Ureter (tissue), 1 donor: Measurements from ENCODE around the gene NHLRC4. TPM values are rescaled to one million over a fixed set of nuclear protein-coding genes. Genes with fewer than 3 reads are reported as not detected.

Experiments used
- DNase-seq: peaks from one replicate; pipeline ENCODE4 v3.0.0-alpha.2; 2020; ENCODE audit warnings: low spot score
- total RNA-seq: library from RNA; stranded (reverse); gene quantifications from one replicate; pipeline ENCODE4 v1.2.4, GENCODE V29; 2023
- donor health status: DM: yes; HTN: yes; CAD: no.

Gene NHLRC4
- total RNA-seq, 1 donor from 2014 or later: 0.36 TPM

DNA sequence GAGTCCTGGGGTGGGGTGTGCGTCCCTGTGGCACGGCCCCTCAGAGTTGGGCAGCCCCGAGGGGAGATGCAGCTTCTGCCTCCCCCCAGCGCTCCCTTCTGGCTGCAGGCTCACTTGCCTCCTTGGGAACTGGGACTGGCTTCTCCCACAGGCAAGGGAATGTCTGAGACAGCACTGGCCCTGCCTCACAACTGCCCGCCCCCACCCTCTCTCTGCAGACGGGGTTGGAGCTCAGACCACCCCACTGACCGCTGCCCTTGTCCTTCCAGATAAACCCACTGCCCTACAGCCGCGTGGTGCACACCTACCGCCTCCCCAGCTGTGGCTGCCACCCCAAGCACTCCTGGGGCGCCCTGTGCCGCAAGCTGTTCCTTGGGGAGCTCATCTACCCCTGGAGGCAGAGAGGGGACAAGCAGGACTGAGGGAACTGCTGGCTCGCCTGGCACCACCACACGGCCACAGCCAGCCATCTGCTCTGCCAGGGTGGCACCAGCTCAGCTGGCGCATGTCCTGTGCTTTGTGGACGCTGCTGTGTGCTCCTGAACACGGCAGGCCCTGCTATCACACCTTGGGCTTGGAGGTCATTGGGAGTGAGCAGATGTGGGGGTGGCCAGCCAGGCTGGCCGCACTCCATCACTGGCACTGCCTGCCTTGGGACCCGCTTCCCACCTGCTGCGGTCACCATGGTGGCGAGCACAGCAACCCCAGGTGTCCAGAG, 16.0 kb downstream of the NHLRC4 start:
- DNase-seq: no peak

DNA sequence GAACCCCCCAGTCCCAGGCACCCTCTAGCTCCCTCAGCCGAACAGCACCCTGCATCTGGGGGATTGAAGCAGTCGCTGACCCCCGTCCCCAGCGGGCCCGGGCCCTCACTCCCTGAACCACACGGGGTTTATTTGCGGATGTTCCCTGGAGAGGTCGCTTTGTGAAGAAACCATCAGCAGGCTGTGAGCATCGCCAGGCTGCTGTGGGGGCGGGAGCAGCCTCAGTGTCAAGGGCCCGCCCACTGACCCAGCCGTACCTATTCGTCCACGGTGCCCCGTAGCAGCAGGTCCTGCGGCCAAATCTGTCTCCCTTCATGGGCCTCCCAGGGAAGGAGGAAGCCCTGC, 16.6 kb downstream of the NHLRC4 start:
- DNase-seq: no peak

DNA sequence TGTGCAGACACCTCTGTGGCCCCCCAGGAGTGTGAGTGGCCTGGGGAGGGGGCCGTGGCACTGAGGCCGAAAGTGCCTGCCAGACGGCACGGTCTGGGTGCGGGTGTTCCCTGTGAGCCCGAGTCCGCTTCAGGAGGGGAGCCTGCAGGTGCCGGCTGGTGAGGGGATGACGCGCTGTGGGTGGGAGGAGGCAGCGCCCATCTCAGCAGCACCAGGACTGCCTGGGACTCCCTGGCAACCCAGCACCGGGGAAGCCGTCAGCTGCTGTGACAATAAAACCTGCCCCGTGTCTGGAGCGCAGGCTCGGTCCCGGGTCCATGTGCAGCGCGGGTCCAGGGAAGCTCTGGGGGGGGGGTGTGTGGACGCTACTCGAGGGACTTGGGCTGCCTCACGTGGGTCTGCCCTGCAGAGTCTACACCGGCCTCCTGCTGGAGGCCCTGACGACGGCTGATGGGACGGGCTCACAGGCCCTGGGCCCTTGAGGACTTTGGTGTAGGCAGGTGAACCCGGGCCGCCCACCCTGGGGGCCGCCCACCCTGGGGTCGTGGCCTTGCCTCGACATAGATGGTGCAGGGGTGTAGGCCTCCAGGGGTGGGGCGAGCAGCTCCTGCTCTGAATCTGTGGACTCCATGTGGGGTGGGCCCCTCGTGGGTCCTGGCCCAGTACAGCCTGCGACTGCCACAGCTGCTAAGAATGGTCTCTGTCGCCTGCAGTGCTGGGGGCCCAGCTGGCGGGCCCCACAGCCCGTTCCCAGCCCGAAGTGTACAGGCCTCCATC, 17.2 kb downstream of the NHLRC4 start:
- no peak for DNase-seq

DNA sequence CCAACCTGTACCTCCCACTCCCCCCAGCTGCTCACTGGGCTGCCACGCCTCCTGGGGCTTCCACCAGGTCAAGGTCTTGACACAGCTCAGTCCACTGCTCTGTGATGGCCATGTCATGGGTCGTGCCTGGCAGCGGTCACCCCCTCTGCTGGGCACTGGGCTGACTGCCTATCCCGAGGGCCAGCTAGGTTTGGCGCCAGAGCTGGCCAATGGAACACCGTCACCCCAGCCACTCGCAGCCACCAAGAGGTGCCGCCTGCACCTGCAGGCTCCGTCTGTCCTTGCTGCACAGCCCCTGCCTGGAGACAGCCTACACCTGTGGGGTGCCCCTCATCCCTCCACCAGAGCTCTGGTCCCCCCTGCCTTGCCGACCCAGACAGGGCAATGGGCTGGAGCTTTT, 18.5 kb downstream of the NHLRC4 start:
- DNase-seq: no peak

DNA sequence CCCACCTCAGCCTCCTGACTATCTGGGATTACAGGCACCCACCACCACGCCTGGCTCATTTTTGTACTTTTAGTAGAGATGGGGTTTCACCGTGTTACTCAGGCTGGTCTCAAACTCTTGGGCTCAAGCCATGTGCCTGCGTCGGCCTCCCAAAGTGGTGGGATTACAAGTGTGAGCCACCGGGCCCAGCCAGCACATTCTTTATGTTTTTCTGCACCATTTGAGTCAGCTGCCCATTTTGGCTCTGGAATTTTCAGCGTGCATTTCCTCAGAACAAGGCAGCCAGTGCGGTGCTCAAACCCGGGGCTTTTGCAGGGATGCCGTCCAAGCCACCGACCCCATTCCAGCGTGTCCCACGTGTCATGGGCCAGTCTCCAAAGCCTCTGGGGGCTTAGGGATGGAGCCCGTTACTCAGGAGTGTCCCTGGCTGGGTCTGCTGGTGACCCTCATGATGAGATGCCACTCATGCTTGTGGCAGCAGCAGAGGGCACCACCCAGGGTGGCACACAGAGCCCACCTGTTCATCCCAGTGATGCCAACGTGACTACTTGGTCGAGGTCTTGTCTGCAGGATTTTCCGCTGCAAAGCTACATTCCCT, 19.3 kb downstream of the NHLRC4 start:
- DNase-seq: no peak

DNA sequence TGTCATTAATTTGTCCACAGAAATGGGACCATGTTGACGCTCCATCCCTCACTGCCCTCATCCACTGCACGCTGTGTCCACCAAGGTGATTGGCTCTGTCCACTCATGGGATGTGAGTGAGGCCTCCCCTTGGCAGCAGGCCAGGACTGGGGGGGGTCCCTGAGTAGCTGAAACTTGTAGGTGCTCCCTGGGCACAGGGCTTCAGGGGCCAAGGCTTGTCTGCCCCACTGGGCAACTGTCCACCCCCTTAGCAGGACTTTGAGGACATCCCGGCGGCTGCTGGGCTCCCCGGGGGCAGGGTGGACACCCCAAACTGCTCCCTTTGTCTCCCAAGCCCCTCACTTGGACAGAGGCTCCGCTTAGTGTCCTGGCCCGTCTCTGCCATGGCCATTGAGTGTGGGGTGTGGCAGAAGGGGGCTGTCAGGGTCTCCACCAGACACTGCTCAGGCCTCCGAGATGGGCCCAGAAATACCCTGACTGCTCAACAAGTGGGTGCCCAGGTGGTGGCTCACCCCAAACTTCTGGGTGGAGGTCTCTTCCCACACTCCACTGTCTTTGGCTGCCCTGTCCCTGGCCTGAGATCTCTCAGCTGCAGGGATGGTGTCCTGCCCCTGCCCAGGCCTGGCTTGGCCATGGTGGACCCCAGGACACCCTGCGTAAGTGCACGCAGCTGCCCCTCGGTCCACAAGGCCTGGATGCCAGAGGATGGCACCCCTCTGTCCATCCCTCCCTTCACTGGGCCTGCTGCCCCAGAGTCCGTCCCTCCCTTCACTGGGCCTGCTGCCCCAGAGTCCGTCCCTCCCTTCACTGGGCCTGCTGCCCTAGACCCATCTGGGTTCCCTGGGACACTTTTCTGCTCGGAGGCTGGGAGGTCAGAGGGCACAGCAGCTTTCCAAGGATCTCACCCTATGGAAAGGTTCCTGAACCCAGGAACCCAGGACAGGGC, 20.1 kb downstream of the NHLRC4 start:
- no peak for DNase-seq

DNA sequence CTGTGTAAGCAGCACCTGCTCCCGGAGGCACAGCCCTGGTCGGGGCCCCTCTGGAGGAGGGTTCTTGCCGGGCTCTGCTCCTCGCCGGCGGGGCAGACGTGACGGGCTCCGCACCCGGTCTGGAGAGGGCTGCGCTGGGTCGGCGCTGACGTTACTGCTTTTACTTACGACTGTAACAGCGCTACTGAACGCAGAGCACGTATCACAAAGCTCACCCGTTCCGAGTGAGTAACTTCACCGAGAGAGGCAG, 21.8 kb downstream of the NHLRC4 start:
- DNase-seq: no peak

DNA sequence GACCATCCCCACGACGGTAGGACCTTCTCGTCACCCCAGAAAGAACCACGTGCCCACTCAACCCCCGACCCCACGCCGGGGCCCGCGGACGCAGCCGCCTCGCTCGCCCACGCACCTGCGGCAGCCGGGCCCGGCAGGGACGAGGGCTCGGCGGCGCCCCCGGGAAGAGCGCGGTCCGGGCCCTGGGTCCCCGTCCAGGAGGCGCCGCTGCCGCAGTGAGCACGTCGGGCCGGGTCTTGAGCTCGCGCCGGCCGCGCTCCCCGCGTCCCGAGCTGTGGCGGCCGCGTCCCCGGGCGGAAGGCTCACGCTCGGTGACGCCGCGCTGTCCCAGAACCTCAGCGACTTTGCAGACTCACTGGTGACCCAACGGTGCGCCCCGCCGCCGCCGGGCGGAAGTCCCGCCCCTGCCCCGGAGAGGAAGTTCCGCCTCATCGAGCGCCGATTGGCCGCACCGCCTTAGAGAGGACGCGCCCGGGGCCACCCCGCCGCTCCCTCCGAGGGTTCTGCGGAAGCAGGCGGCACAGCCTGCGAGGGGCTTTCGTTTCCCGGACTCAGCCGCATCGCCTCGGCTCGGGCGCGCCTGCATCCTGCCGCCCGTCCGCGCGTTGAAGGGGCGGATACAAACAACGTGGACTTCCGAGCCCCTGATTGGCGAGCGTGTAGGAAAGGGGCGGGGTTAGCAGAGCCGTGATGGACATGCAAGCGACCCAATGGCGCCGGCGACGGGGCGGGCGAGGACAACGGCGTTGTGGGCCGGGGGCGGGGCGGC, 22.3 kb downstream of the NHLRC4 start:
- DNase-seq: peak; percentile 98

DNA sequence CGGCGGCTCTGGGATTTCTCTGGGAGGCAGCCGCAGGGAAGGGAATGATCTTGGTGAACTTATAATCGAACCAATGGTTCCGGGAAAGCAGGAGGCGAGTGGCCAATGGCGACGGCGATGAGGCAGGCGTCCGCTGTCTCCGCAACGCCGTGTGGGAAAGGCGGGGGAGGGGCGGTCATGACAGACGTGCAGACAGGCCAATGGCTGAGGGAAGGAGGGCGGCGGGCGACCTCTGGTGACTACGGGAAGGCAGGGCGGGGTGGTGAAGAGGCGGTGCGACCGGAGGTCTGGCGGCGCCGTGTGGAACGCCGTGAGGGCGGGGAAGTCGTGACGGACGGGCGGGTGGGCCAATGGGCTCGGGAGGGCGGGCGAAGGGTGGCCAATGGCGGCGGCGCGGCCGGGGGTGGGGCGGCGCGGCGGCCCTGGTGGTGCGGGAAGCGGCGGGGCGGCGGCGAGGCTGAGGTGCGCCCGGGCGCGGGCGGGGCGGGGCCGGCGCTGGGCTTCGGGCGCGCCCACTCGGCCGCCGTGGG, 22.9 kb downstream of the NHLRC4 start, which contains the start of gene RAB40C:
Gene RAB40C, plus strand, starts transcription at position 409 of the 530 bp plus-strand sequence. CDS start 226 bp downstream, outside the sequence.
- DNase-seq: peak; percentile 100

DNA sequence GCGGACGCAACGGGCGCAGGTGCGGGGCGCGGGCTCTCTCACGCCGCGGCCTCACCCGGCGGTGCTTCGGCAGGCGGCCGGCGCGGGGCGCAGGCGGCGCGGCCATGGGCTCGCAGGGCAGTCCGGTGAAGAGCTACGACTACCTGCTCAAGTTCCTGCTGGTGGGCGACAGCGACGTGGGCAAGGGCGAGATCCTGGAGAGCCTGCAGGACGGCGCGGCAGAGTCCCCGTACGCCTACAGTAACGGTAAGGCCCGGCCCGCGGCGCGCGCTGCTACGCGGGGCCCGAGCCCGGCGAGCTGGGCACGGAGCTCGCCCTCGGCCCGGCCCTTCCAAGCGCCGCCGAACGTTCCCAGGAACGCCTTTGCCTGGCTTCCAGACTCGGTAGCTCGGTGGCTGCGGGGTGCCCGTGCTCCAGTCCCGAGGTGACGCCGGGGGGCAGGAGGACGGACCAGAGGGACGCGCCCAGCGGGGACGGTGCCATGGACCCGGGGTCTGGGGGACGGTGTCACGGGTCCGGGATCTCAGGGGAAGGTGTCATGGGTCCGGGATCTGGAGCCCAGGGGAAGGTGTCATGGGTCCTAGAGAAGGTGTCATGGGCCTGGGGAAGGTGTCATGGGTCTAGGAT, 23.5 kb downstream of the NHLRC4 start:
- DNase-seq: no peak

DNA sequence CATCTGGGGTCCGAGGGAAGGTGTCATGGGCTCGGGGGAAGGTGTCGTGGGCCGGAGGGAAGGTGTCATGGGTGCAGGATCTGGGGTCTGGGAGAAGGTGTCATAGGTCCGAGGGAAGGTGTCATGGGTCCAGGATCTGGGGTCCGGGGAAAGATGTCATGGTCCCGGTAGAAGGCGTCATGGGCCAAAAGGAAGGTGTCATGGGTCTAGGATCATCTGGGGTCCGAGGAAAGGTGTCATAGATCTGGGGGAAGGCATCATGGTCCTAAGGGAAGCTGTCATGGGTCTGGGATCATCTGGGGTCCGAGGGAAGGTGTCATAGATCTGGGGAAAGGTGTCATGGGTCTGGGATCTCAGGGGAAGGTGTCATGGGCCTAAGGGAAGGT, 24.0 kb downstream of the NHLRC4 start:
- no peak for DNase-seq

DNA sequence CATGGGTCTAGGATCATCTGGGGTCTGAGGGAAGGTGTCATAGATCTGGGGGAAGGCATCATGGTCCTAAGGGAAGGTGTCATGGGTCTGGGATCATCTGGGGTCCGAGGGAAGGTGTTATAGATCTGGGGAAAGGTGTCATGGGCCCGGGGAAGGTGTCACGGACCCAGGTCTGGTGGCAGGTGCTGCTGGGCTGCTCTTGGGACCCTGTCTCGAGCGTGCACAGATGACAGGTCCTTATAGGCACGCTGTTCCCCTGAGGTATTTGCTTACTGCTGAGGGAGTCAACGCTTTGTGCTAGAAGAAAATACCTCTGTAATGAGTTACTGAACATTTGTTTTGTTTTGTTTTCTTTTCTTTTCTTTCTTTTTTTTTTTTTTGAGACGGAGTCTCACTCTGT, 24.4 kb downstream of the NHLRC4 start:
- no peak for DNase-seq

DNA sequence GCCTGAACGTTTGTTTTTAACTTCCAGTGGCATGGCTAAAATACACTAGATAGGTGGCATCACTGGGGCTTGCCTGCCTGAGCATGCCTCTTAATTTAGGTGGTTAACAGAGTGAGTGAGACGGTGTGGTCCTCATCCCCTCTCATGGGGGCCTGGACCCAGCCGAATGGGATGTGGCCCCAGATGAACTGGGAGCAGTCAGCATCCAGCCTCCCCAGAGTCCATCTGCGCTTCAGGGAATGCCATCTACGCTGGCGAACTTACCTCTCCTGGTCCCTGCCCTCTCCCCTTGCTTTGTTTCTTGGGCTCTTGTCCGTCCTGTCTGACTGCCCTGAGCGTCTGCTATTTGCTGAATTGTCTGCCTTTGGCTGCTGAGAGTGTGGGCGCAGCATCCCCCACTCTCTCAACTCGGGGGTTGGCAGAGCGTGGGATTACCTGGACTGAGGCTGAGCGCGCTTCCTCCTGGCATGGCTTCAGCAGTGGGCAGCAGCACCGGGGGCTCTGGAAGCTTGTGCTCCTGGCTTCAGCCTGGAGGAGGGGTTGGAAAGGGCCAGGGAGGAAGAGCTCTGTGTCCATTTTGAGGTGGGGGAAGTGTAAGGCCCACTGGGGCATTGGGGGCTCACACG, 25.2 kb downstream of the NHLRC4 start:
- no peak for DNase-seq

DNA sequence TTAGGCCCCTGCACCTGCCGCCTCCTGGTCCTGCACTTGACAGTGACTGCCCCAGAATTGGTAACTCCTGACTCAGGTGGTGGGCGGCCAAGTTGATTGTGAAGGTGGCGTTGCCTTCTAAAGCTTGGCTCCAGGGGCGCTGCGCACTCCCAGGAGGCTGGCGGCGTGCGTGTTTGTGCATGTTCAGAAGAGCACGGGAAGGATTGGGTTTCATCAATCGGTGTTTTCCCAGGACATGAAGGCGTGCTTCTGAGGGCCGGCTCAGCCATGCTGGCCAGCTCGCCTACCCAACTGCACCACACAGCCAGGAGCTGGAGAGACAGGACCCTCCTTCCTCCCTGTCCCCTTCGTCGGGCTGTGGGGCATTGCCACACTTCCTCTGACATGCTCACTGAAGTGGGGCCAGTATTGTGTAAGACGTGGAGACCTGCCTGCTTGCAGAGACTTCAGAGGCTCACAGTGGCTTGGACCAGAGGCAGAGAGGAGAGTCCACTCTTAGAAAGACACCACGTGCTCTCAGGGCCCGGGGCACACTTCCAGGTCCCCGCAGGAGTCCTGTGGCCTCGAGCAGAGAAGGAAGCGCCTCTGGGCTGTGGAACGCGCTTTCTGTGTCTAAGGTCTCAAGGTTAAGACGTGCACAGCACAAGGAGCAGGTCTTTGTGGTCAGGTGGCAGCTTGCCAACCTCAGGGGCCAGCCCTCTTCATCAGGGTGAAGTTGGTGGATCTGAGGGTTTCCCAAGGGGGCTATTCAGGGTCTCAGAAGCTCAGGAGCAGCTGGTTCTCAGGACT, 25.9 kb downstream of the NHLRC4 start:
- DNase-seq: peak; percentile 75

DNA sequence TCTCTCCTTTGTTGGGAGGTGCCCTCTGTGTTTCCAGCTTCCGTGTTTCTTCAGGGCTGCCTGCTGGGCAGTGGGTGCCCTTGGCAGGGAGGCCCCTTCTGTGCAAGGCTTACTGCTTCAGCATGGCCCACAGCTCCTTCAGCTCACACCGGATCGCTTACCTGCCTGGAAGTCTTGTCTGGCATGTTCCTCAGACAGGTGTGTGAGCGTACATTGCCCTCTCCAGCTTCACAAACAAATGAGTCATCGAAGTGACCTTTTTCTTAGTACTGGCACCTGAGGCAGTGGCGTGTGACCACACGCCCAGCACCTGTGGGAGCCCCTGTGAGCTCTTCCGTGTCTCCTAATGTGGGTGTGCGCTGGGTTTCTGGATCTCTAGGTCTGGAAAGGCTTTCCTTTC, 26.6 kb downstream of the NHLRC4 start:
- peak; percentile 69 for DNase-seq

DNA sequence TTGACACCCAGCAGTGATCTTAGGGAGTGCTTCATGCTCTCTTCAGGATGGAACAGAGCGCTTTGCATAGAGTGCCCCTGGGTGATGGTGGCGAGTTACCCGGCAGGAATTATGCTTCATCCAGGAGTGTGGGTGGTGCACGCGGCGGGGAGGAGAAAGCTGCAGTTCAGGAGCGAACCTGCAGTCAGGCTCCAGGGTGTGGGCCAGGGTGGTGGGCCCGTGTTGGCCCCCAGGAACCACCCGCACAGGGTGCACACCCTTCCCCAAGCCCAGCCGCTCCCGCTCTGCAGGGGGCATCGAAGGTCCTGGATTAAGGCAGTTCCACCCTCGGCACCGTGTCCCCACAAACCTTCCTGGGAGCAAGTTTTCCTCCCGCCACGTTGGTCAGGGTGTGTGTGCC, 27.0 kb downstream of the NHLRC4 start:
- DNase-seq: no peak

DNA sequence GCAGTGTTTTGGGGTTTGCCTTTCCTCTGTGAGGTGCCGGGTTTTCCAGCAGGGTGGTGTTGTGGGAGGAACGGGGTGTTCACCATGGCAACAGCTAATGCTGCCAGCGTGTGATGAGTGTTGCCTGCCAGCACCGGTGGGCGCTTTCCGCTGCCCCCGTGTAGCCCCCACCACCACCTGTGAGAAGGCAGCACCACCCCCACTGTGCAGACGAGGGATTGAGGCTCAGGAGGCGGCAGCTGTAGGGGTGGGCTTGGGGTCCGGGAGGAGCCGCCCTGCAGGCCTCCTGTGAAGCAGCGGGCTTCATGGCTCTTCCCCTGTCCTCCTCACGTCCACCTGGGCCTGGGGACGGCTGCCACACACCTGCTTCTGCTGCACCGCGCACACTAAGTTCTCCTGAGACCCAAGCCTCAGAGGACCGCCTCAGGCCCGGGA, 28.3 kb downstream of the NHLRC4 start:
- no peak for DNase-seq

DNA sequence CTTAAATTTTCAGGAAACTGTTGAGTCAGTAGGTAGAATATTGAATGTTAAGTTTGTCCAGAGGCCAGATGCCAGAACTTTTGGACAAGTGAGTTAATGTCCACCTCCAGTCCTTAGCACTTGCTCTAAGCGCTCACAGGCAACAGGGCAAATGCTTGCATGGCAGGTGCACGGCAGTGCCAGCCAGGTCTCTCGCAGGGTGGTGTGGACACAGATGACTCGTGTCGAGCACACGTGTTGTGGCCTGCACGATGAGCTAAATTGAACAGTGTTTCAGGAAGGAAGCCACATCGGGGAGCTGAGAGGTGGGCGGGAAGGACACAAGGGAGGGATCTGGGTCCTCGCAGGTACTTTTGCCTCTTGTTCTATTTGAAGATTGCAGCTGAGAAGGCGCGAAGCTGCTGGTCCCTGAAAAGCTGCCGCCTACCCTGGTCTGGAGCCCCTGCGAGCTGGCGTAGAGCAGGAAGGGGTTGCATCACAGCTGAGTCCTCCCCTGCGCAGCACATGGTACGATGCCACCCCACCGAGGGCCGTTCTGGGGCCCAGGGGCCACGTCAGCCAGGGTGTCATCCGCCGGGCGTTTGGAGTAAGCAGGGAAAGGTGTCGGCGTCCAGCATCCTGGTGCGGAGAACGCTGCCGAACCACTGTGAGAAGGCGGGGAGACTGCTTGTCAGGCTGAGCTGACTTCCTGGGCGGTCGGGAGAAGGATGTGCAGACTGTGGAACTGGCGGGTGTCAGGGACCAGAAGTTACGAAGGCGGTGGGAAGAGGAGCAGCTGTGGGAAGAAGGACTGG, 29.3 kb downstream of the NHLRC4 start:
- DNase-seq: no peak

DNA sequence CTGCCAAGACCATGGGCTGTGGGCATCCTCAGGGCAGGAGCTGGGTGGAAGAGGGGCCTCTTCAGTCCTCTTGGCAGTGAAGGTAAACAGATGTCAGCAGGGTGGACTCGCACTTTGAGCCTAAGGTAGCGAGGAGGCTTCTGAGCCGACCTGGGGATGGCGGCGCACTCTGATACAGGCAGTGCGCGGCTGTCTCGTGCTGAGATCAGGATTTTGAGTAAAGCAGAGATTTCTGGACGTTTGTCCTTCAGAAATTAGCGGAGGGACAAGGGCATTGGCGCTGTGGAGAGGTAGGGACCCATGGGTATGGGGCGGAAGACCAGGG, 29.9 kb downstream of the NHLRC4 start:
- no peak for DNase-seq
